A673 (cell line): ENCODE results near the gene CELF1.

ENCODE experiments used
- CTCF ChIP-seq: fragments of 300-800, 200-600 bp; sonication (generic); conservative IDR thresholded peaks from 2 replicates; pipeline ENCODE4 v1.5.1; 2017; ENCODE audit warnings: low read depth, mild to moderate bottlenecking, antibody characterized with exemption, low read length, moderate library complexity, mixed read lengths
- EZH2 ChIP-seq: fragments of 200-600 bp; sonication (generic); IDR thresholded peaks from 2 replicates; pipeline ENCODE4 v1.6.1; 2017; ENCODE audit warnings: borderline replicate concordance, low read depth, mild to moderate bottlenecking, mixed read lengths, antibody characterized with exemption, low read length; ENCODE audit not compliant: poor library complexity, severe bottlenecking

GRCh38 chr11:47498149-47498548 is 54.8 kb downstream of the CELF1 start:
- TF ChIP-seq CTCF (no peak), EZH2 (no peak)
